Activated naive CD8-positive, alpha-beta T cell treated with anti-CD3 and anti-CD28 coated beads, Interleukin-2, amount 10 ng/mL, durations not matched to agents 7 days and 5 days (primary cell): ENCODE results near the gene HOXB2. TPM values are rescaled to one million over a fixed set of nuclear protein-coding genes. Genes with fewer than 3 reads are reported as not detected.

Experiments used
- ATAC-seq: fragments of 150-1000 bp; cut with Tn5 transposase; one replicate; pipeline ENCODE4 v1.10.0; 2021; ENCODE audit warnings: low read depth, moderate library complexity
- POLR2A ChIA-PET: fragments of 350-600 bp; sonication (Branson Sonifier 250); formaldehyde crosslinking; loops from one replicate; lab custom pipeline; 2021; ENCODE audit warnings: antibody characterized with exemption; lab: Charles Lee
- DNase-seq: peaks from one replicate; pipeline ENCODE4 v3.0.0; 2021
- H3K27ac Mint-ChIP-seq: one replicate; pipeline ENCODE4 v1.8.0; 2022; ENCODE audit warnings: mild to moderate bottlenecking, mixed read lengths
- H3K27me3 Mint-ChIP-seq: one replicate; pipeline ENCODE4 v1.8.0; 2022; ENCODE audit warnings: mild to moderate bottlenecking, moderate library complexity, mixed read lengths
- H3K36me3 Mint-ChIP-seq: one replicate; pipeline ENCODE4 v1.8.0; 2021; ENCODE audit warnings: mild to moderate bottlenecking, mixed read lengths
- H3K4me1 Mint-ChIP-seq: one replicate; pipeline ENCODE4 v1.8.0; 2021; ENCODE audit warnings: mixed read lengths
- H3K4me3 Mint-ChIP-seq: one replicate; pipeline ENCODE4 v1.8.0; 2022; ENCODE audit warnings: mild to moderate bottlenecking, moderate library complexity, mixed read lengths
- H3K9me3 Mint-ChIP-seq: one replicate; pipeline ENCODE4 v1.8.0; 2021; ENCODE audit warnings: mixed read lengths
- total RNA-seq, 2 experiments: library from RNA; stranded (reverse); gene quantifications; one replicate each; pipeline ENCODE4 v1.2.3, GENCODE V29; 2021

Gene HOXB2
- total RNA-seq, 2 experiments from 2014 or later = 19.5 to 20.0 TPM

GRCh38 chr17:48559122-48559839 is 14.4 kb upstream of the HOXB2 start:
- no peak overlapping the region for H3K4me3 Mint-ChIP-seq
- peaks cover 2% of the 10 kb centered on the region for H3K36me3 Mint-ChIP-seq
- H3K9me3 Mint-ChIP-seq = no peaks in the 10 kb centered on the region
- ATAC-seq (no peak), DNase-seq (no peak)
- no peak overlapping the region for H3K27ac Mint-ChIP-seq
- H3K4me1 Mint-ChIP-seq = peaks cover 25% of the 10 kb centered on the region
- H3K27me3 Mint-ChIP-seq = peaks cover 27% of the 10 kb centered on the region
- POLR2A ChIA-PET = no interaction called here

- POLR2A ChIA-PET = no interaction called here
These were observed 13.9 kb upstream of the HOXB2 start for GRCh38 chr17:48558831-48559121.

GRCh38 chr17:48558057-48558830 is 13.3 kb upstream of the HOXB2 start:
- peaks cover 4% of the 10 kb centered on the region for H3K36me3 Mint-ChIP-seq
- DNase-seq (no peak), ATAC-seq (no peak)
- no peak overlapping the region for H3K27ac Mint-ChIP-seq
- no peaks in the 10 kb centered on the region for H3K9me3 Mint-ChIP-seq
- H3K27me3 Mint-ChIP-seq = peaks cover 21% of the 10 kb centered on the region
- POLR2A ChIA-PET = no interaction called here
- peaks cover 25% of the 10 kb centered on the region for H3K4me1 Mint-ChIP-seq
- H3K4me3 Mint-ChIP-seq = no peak overlapping the region

More at GRCh38 chr17:48558831-48559121, 13.9 kb upstream of the HOXB2 start:
- DNase-seq (no peak), ATAC-seq (no peak)
- peaks cover 25% of the 10 kb centered on the region for H3K4me1 Mint-ChIP-seq
- H3K36me3 Mint-ChIP-seq = peaks cover 2% of the 10 kb centered on the region
- H3K27me3 Mint-ChIP-seq = peaks cover 25% of the 10 kb centered on the region
- H3K27ac Mint-ChIP-seq = no peak overlapping the region
- H3K9me3 Mint-ChIP-seq = no peaks in the 10 kb centered on the region
- H3K4me3 Mint-ChIP-seq = no peak overlapping the region

GRCh38 chr17:48556576-48557401 is 11.9 kb upstream of the HOXB2 start:
- Mint-ChIP-seq H3K27ac (no peak overlapping the region), H3K9me3 (no peaks in the 10 kb centered on the region), H3K4me3 (no peak overlapping the region), H3K27me3 (peaks cover 17% of the 10 kb centered on the region), H3K4me1 (peaks cover 20% of the 10 kb centered on the region), H3K36me3 (peaks cover 5% of the 10 kb centered on the region)
- ATAC-seq (no peak), DNase-seq (no peak)
- POLR2A ChIA-PET = no interaction called here

- H3K4me3 Mint-ChIP-seq = no peak overlapping the region
- POLR2A ChIA-PET = interaction anchor here (1.2 kb wide), 1 partner anchor 50 kb away, joined by 3 read pairs; no protein-coding TSS in a partner anchor
- DNase-seq (no peak), ATAC-seq (no peak)
- H3K27me3 Mint-ChIP-seq = peaks cover 17% of the 10 kb centered on the region
- no peak overlapping the region for H3K27ac Mint-ChIP-seq
- H3K4me1 Mint-ChIP-seq = peaks cover 14% of the 10 kb centered on the region
- H3K9me3 Mint-ChIP-seq = no peaks in the 10 kb centered on the region
- H3K36me3 Mint-ChIP-seq = peaks cover 5% of the 10 kb centered on the region
These were observed 11.3 kb upstream of the HOXB2 start for GRCh38 chr17:48556229-48556575.

GRCh38 chr17:48555258-48556228 is 10.6 kb upstream of the HOXB2 start:
- no peaks in the 10 kb centered on the region for H3K9me3 Mint-ChIP-seq
- peak overlapping the region; percentile 63 for H3K27ac Mint-ChIP-seq
- no peak for DNase-seq
- peak overlapping the region; percentile 78 for H3K4me3 Mint-ChIP-seq
- POLR2A ChIA-PET = interaction anchor here (0.9 to 1.2 kb wide), 3 partner anchors 22 to 64 kb away, joined by 3 to 4 read pairs (median 3); no protein-coding TSS in a partner anchor
- ATAC-seq = peak; percentile 45
- peaks cover 5% of the 10 kb centered on the region for H3K36me3 Mint-ChIP-seq
- H3K27me3 Mint-ChIP-seq = peaks cover 17% of the 10 kb centered on the region
- peaks cover 12% of the 10 kb centered on the region for H3K4me1 Mint-ChIP-seq

GRCh38 chr17:48554412-48555257 is 9.7 kb upstream of the HOXB2 start:
- Mint-ChIP-seq H3K36me3 (peaks cover 10% of the 10 kb centered on the region), H3K4me3 (peak overlapping the region; percentile 78), H3K9me3 (no peaks in the 10 kb centered on the region), H3K27me3 (peaks cover 17% of the 10 kb centered on the region), H3K4me1 (peaks cover 12% of the 10 kb centered on the region), H3K27ac (peak overlapping the region; percentile 63)
- POLR2A ChIA-PET = interaction anchor here (0.9 to 1.2 kb wide), 3 partner anchors 23 to 63 kb away, joined by 3 to 4 read pairs (median 3); no protein-coding TSS in a partner anchor
- ATAC-seq = no peak
- DNase-seq = no peak

GRCh38 chr17:48553826-48554225 is 8.9 kb upstream of the HOXB2 start:
- Mint-ChIP-seq H3K36me3 (peaks cover 12% of the 10 kb centered on the region), H3K27me3 (peaks cover 17% of the 10 kb centered on the region), H3K4me1 (peaks cover 14% of the 10 kb centered on the region), H3K4me3 (no peak overlapping the region), H3K27ac (no peak overlapping the region), H3K9me3 (no peaks in the 10 kb centered on the region)
- POLR2A ChIA-PET = interaction anchor here (1.1 kb wide), 1 partner anchor 48 kb away, joined by 3 read pairs; no protein-coding TSS in a partner anchor
- ATAC-seq (no peak), DNase-seq (no peak)

- H3K27me3 Mint-ChIP-seq = peaks cover 12% of the 10 kb centered on the region
- POLR2A ChIA-PET = no interaction called here
- no peak overlapping the region for H3K27ac Mint-ChIP-seq
- peaks cover 18% of the 10 kb centered on the region for H3K4me1 Mint-ChIP-seq
- H3K9me3 Mint-ChIP-seq = no peaks in the 10 kb centered on the region
- peaks cover 12% of the 10 kb centered on the region for H3K36me3 Mint-ChIP-seq
- DNase-seq (no peak), ATAC-seq (no peak)
- no peak overlapping the region for H3K4me3 Mint-ChIP-seq
These were observed 8.3 kb upstream of the HOXB2 start for GRCh38 chr17:48553190-48553547.

- Mint-ChIP-seq H3K9me3 (no peaks in the 10 kb centered on the region), H3K27me3 (peaks cover 12% of the 10 kb centered on the region), H3K4me1 (peaks cover 23% of the 10 kb centered on the region), H3K4me3 (no peak overlapping the region), H3K36me3 (peaks cover 12% of the 10 kb centered on the region), H3K27ac (no peak overlapping the region)
- no peak for DNase-seq
- POLR2A ChIA-PET = no interaction called here
- no peak for ATAC-seq
These were observed 7.7 kb upstream of the HOXB2 start for GRCh38 chr17:48552466-48553189.

GRCh38 chr17:48551596-48552465 is 6.9 kb upstream of the HOXB2 start:
- H3K27ac Mint-ChIP-seq = no peak overlapping the region
- no peak for DNase-seq
- POLR2A ChIA-PET = no interaction called here

More at GRCh38 chr17:48551596-48552465, 6.9 kb upstream of the HOXB2 start:
- no peak for ATAC-seq
- H3K4me1 Mint-ChIP-seq = peaks cover 29% of the 10 kb centered on the region
- H3K36me3 Mint-ChIP-seq = peaks cover 12% of the 10 kb centered on the region
- H3K27me3 Mint-ChIP-seq = peaks cover 12% of the 10 kb centered on the region
- no peak overlapping the region for H3K4me3 Mint-ChIP-seq
- no peaks in the 10 kb centered on the region for H3K9me3 Mint-ChIP-seq
